HAP-1 (cell line): Measurements from ENCODE around the gene SPTLC3.

ENCODE experiments used
- DNase-seq, 2 experiments: peaks; one replicate each; pipeline ENCODE4 v3.0.0-alpha.2; 2016 to 2020; ENCODE audit warnings: low spot score in 2 of 2
- H3K27me3 ChIP-seq: fragments of 250-450 bp; sonication (Bioruptor Pico); 2 replicates; pipeline ENCODE4 v1.5.1; 2020; ENCODE audit warnings: low read depth, mild to moderate bottlenecking, moderate library complexity
- H3K36me3 ChIP-seq: fragments of 250-450 bp; sonication (Bioruptor Pico); replicated peaks from 2 replicates; pipeline ENCODE4 v1.5.1; 2020; ENCODE audit warnings: mild to moderate bottlenecking
- H3K4me1 ChIP-seq: fragments of 250-450 bp; sonication (Bioruptor Pico); 2 replicates; pipeline ENCODE4 v1.5.1; 2020; ENCODE audit warnings: mild to moderate bottlenecking
- H3K4me3 ChIP-seq: fragments of 250-450 bp; sonication (Bioruptor Pico); 2 replicates; pipeline ENCODE4 v1.5.1; 2020; ENCODE audit warnings: mild to moderate bottlenecking, moderate library complexity
- H3K9me3 ChIP-seq: fragments of 250-450 bp; sonication (Bioruptor Pico); 2 replicates; pipeline ENCODE4 v1.5.1; 2020; ENCODE audit warnings: mild to moderate bottlenecking, moderate library complexity
- in situ Hi-C: fragments of 300-500 bp; cut with MboI; formaldehyde crosslinking; loops from 3 replicates; pipeline ENCODE4 v1.14.3; 2020; ENCODE audit warnings: low sequenced_read_pairs, inconsistent platforms, mixed read lengths

SPTLC3 gene

DNA sequence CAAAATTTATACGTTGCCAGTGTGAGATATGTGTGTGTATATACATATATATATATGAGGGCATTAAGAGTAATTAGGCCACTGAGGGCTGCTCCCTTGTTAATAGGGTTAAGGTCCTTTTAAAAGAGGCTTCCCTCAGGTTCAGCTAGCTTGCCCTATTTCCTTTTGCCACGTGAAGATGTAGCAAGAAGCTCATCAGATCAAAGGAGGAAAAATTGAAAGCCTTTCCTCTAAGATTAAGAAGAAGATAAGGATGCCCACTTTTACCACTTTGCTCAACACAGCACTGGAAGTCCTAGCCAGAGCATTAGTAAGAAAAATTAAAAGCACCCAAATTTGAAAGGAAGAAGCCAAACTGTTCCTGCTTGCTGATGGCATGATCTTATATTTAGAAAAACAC, 179.1 kb downstream of the SPTLC3 start:
- in situ Hi-C loops, result no loop called here

DNA sequence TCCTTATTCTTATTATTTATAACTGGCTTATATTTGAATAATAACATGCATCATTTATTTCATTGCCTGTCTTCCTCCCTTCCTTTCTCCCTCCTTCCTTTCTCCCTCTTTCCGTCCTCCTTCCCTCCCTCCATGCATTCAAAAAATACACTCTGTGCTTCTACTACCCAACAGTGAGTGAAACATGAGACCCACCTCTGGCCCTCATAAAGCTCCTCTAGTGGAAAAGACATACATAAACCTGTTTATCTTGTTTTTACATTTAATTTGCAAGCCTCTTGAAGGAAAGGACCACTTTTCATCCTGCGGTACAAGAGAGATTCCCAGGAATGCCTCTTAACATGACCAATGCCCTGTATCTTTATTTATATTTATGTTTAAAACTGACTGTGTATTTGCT, 190.5 kb downstream of the SPTLC3 start:
- Histone ChIP-seq H3K36me3 (no peaks in the 10 kb centered on the region), H3K27me3 (no peaks in the 10 kb centered on the region), H3K4me3 (no peak overlapping the region), H3K9me3 (no peaks in the 10 kb centered on the region), H3K4me1 (peaks cover 7% of the 10 kb centered on the region; the same call in 1 of the 2 replicates)
- DNase-seq, result no peak
- in situ Hi-C loops, result no loop called here

More for the DNA sequence above, 179.1 kb downstream of the SPTLC3 start:
- Histone ChIP-seq H3K4me1 (peaks cover 14% of the 10 kb centered on the region), H3K27me3 (no peaks in the 10 kb centered on the region), H3K9me3 (no peaks in the 10 kb centered on the region; the same call in 1 of the 2 replicates), H3K4me3 (no peak overlapping the region), H3K36me3 (no peaks in the 10 kb centered on the region)
- DNase-seq, result no peak

GRCh38 chr20:13200767-13201500, 192.2 kb downstream of the SPTLC3 start:
- Histone ChIP-seq H3K4me3 (no peak overlapping the region), H3K36me3 (no peaks in the 10 kb centered on the region), H3K9me3 (no peaks in the 10 kb centered on the region), H3K4me1 (peaks cover 7% of the 10 kb centered on the region; the same call in 1 of the 2 replicates), H3K27me3 (no peaks in the 10 kb centered on the region)
- DNase-seq, result peak; percentile 60 to 71
- in situ Hi-C loops, result no loop called here

DNA sequence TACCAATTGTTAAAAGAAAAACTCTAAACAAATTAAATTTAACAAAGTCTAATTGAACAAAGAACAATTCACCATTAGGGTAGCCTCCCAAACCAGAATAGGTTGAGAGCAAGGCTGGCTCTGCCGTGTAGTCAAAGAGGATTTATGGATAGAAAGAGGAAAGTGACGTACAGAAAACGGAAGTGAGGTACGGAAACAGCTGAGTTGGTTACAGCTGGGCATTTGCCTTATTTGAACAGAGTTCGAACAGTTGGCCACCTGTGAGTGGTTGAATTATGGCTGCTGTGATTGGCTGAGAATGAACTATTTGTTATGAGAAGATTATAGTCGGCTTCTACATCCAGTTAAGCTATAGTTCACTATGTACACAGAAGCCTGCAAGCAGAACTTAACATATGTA, 193.8 kb downstream of the SPTLC3 start:
- peak; percentile 49 to 71 for DNase-seq
- peaks cover 7% of the 10 kb centered on the region; the same call in 1 of the 2 replicates for H3K4me1 ChIP-seq
- no peaks in the 10 kb centered on the region for H3K27me3 ChIP-seq
- in situ Hi-C loops, result no loop called here
- no peaks in the 10 kb centered on the region for H3K9me3 ChIP-seq
- no peaks in the 10 kb centered on the region for H3K36me3 ChIP-seq
- H3K4me3 ChIP-seq, result no peak overlapping the region

DNA sequence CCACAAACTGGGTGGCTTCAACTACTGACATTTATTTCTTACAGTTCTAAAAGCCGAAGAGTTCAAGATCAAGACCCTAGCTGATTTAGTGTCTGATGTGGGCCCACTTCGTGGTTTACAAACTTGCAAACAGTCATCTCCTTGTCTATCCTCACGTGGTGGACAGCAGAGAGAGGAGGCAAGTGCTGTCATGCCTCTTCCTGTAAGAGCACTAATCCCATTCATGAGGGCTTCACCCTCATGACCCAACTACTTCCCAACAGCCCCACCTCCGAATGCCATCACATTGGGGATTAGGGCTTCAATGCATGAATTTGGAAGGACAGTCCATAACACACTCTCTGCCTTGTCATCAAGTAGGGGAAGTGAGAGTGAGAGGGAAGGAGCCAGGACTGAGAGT, 196.7 kb downstream of the SPTLC3 start:
- in situ Hi-C loops, result no loop called here
- no peaks in the 10 kb centered on the region for H3K9me3 ChIP-seq
- no peaks in the 10 kb centered on the region for H3K27me3 ChIP-seq
- no peak overlapping the region for H3K4me3 ChIP-seq
- H3K36me3 ChIP-seq, result no peaks in the 10 kb centered on the region
- peaks cover 7% of the 10 kb centered on the region; the same call in 1 of the 2 replicates for H3K4me1 ChIP-seq
- no peak for DNase-seq

DNA sequence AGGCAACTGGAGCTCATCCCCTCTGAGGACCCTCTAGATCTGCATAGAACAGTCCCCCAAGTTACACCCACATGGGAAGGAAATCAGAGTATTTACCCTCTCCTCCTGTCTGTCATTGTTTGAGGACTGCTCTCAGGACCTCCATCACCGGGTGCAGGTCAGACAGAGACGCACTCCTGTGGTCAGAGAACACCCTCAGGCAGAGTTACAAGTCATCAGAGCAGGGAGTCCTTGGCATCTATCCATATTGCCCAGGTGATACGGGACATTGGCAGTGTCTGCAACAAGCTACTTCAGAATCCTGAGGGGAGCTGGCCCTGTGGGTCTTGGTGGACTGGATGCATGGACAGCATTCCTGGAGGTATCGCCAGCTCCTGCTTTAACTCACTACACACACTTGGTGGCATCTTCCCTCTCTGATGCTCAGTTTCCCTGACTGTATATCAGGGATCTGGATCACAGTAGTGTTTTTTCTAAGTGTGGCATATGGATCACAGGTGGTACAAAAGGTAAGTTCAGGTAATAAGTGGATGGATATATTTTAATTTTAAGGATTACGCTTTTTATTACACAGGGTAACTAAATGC, 197.2 kb downstream of the SPTLC3 start:
- in situ Hi-C loops, result no loop called here
- H3K4me1 ChIP-seq, result peaks cover 7% of the 10 kb centered on the region; the same call in 1 of the 2 replicates
- DNase-seq, result no peak
- no peaks in the 10 kb centered on the region for H3K27me3 ChIP-seq
- no peaks in the 10 kb centered on the region for H3K36me3 ChIP-seq
- no peaks in the 10 kb centered on the region for H3K9me3 ChIP-seq
- no peak overlapping the region for H3K4me3 ChIP-seq

GRCh38 chr20:13207016-13207415, 198.2 kb downstream of the SPTLC3 start:
- no peak for DNase-seq
- H3K27me3 ChIP-seq, result no peaks in the 10 kb centered on the region; the same call in 1 of the 2 replicates
- no peaks in the 10 kb centered on the region for H3K9me3 ChIP-seq
- in situ Hi-C loops, result no loop called here
- peaks cover 3% of the 10 kb centered on the region; the same call in 1 of the 2 replicates for H3K4me1 ChIP-seq
- no peaks in the 10 kb centered on the region for H3K36me3 ChIP-seq
- H3K4me3 ChIP-seq, result no peak overlapping the region

DNA sequence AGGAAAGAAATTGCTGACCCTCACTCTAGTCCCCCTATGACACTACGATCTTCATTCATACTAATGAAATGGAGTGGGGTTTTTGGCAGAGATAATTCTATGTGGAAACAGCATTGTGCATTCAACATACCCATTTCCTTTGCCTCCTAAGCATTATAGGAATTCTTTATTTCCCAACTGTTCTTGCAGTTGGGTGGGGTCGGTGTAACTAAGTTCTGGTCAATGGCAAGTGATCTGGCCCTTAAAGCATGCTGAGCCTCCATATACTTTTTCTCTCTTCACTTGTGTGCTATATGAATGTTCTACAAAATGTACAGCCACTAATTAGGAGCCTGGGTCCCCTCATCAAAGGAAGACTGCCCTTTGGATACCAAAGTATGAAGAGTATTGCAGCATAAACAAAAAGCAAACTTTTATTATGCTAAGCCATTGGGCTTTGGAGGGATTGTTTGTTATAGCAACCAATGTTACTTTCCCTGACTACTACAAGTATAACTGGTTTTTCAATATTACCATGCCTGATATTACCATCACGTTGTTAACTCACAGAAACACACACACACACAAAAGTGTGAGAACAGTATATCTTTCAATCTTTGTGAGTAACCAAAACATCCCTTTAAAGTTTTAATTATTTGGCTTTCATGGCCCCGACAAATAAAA, 203.3 kb downstream of the SPTLC3 start:
- Histone ChIP-seq H3K4me1 (no peaks in the 10 kb centered on the region), H3K4me3 (no peak overlapping the region), H3K27me3 (peaks cover 16% of the 10 kb centered on the region), H3K9me3 (no peaks in the 10 kb centered on the region), H3K36me3 (no peaks in the 10 kb centered on the region)
- no peak for DNase-seq
- in situ Hi-C loops, result no loop called here

GRCh38 chr20:13212750-13213149, 204.0 kb downstream of the SPTLC3 start:
- Histone ChIP-seq H3K9me3 (no peaks in the 10 kb centered on the region), H3K36me3 (no peaks in the 10 kb centered on the region), H3K4me1 (no peaks in the 10 kb centered on the region), H3K4me3 (no peak overlapping the region), H3K27me3 (peaks cover 22% of the 10 kb centered on the region)
- in situ Hi-C loops, result no loop called here
- no peak for DNase-seq

DNA sequence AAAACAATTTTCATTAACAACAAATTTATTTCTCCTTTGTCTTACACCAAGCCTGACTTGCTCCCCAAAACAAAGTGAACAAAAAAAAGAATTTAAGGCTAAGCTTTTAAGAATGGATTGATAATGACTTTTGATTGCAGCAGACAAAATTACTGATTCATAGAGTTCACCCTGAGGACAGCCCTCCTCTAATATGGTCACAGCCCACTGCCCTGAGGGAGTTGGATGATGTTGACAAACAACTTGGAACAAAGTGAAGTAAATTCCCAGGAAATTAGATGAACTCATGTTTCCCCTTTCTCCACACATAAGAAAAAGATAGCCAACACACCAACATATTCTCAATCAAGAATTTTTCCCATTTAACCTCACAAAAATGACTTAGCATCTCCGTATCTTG, 204.6 kb downstream of the SPTLC3 start:
- peaks cover 24% of the 10 kb centered on the region for H3K27me3 ChIP-seq
- in situ Hi-C loops, result no loop called here
- H3K9me3 ChIP-seq, result no peaks in the 10 kb centered on the region
- no peak for DNase-seq
- H3K36me3 ChIP-seq, result no peaks in the 10 kb centered on the region
- no peaks in the 10 kb centered on the region for H3K4me1 ChIP-seq
- no peak overlapping the region for H3K4me3 ChIP-seq

DNA sequence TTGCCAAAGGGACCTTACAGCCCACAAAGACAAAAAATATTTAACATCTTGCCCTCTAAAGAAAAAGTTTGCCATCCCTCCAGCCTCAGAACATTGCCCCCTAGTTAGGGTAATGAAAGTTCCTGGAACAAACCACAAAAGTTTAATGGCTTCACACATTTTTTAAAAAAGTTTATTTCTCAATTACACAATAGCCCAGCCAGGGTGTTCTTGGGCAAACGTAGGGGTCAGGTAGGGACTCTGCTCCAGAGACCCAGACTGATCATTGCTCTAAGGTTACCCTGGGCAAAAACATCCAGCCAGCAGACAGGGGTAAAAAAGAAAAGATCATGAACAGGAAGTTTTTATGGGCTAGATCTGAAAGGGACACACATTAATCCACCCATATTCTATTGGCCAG, 207.8 kb downstream of the SPTLC3 start:
- Histone ChIP-seq H3K27me3 (peaks cover 51% of the 10 kb centered on the region), H3K4me1 (0 out of 2 replicates have a peak, but pooled peaks cover 5% of the 10 kb centered on the region), H3K36me3 (no peaks in the 10 kb centered on the region), H3K4me3 (no peak overlapping the region), H3K9me3 (no peaks in the 10 kb centered on the region)
- DNase-seq, result no peak
- in situ Hi-C loops, result no loop called here
